HEK293 (cell line): Measurements from ENCODE around the gene EXOC3L2.

Experiments
- MEIS1 ChIP-seq: sonication (generic); formaldehyde crosslinking; IDR thresholded peaks from 2 replicates; pipeline ENCODE4 v1.8.1; 2022; ENCODE audit warnings: missing genetic modification reagents, mild to moderate bottlenecking, borderline replicate concordance
- REST ChIP-seq: fragments of 450-650 bp; formaldehyde crosslinking; IDR thresholded peaks from 2 replicates; pipeline ENCODE4 v1.5.1; 2016; ENCODE audit warnings: missing biosample characterization, missing genetic modification characterization
- SETDB1 ChIP-seq: IDR thresholded peaks from one replicate; pipeline ENCODE4 v1.6.1; 2017; ENCODE audit warnings: mild to moderate bottlenecking, low read length, moderate library complexity, mixed read lengths; ENCODE audit not compliant: insufficient read length
- SP2 ChIP-seq: fragments of 450-650 bp; formaldehyde crosslinking; IDR thresholded peaks from 2 replicates; pipeline ENCODE4 v1.5.1; 2016; ENCODE audit warnings: missing biosample characterization, missing genetic modification characterization
- WT1 ChIP-seq: fragments of 450-650 bp; formaldehyde crosslinking; IDR thresholded peaks from 2 replicates; pipeline ENCODE4 v1.5.1; 2016; ENCODE audit warnings: missing biosample characterization, missing genetic modification characterization
- YY1 ChIP-seq: fragments of 450-650 bp; formaldehyde crosslinking; IDR thresholded peaks from 2 replicates; pipeline ENCODE4 v1.5.1; 2018; ENCODE audit warnings: missing biosample characterization, missing genetic modification characterization
- ZBTB1 ChIP-seq: fragments of 450-650 bp; formaldehyde crosslinking; IDR thresholded peaks from 2 replicates; pipeline ENCODE4 v1.5.1; 2016; ENCODE audit warnings: missing biosample characterization, missing genetic modification characterization
- ZBTB20 ChIP-seq: fragments of 450-650 bp; formaldehyde crosslinking; IDR thresholded peaks from 2 replicates; pipeline ENCODE4 v1.5.1; 2016; ENCODE audit warnings: missing biosample characterization, missing genetic modification characterization
- ZNF112 ChIP-seq: fragments of 450-650 bp; formaldehyde crosslinking; IDR thresholded peaks from 2 replicates; pipeline ENCODE4 v1.5.0; 2017; ENCODE audit warnings: missing biosample characterization, missing genetic modification characterization
- ZNF114 ChIP-seq: fragments of 450-650 bp; formaldehyde crosslinking; IDR thresholded peaks from 2 replicates; pipeline ENCODE4 v1.5.0; 2017; ENCODE audit warnings: missing biosample characterization, missing genetic modification characterization
- ZNF302 ChIP-seq: fragments of 450-650 bp; formaldehyde crosslinking; IDR thresholded peaks from 2 replicates; pipeline ENCODE4 v1.5.1; 2016; ENCODE audit warnings: missing biosample characterization, missing genetic modification characterization, low read depth
- ZNF473 ChIP-seq: fragments of 450-650 bp; formaldehyde crosslinking; IDR thresholded peaks from 2 replicates; pipeline ENCODE4 v1.5.1; 2017; ENCODE audit warnings: missing biosample characterization, missing genetic modification characterization
- TF ChIP-seq, protein P1 (sequence below): fragments of 450-650 bp; formaldehyde crosslinking; IDR thresholded peaks from 2 replicates; pipeline ENCODE4 v1.5.1; 2016; ENCODE audit warnings: missing biosample characterization, missing genetic modification characterization
- TF ChIP-seq, protein P2 (sequence below): fragments of 450-650 bp; IDR thresholded peaks from 2 replicates; pipeline ENCODE4 v1.5.1; 2018; ENCODE audit warnings: missing biosample characterization, missing genetic modification characterization

DNA sequence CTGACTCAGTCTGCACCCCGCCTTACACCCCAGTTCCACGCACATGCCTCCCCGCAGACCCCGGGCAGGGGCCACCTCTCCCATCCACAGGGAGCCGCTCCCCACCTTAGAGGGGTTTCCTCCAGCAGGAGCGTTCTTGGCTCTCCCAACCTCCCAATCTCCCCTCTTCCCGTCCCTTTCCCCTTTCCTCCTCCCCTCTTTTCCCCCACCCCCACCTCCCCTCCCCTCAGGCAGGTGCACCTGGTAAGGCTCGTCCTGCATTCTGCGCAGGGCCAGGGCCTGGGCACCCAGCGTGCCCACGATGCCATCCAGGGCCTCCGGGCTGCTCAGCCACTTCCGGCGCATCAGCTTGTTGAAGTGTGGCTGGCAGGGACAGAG, 27.3 kb downstream of the EXOC3L2 start:
- TF ChIP-seq WT1 (tag by site-specific recombination) = no peak
- TF ChIP-seq, protein P1, sequence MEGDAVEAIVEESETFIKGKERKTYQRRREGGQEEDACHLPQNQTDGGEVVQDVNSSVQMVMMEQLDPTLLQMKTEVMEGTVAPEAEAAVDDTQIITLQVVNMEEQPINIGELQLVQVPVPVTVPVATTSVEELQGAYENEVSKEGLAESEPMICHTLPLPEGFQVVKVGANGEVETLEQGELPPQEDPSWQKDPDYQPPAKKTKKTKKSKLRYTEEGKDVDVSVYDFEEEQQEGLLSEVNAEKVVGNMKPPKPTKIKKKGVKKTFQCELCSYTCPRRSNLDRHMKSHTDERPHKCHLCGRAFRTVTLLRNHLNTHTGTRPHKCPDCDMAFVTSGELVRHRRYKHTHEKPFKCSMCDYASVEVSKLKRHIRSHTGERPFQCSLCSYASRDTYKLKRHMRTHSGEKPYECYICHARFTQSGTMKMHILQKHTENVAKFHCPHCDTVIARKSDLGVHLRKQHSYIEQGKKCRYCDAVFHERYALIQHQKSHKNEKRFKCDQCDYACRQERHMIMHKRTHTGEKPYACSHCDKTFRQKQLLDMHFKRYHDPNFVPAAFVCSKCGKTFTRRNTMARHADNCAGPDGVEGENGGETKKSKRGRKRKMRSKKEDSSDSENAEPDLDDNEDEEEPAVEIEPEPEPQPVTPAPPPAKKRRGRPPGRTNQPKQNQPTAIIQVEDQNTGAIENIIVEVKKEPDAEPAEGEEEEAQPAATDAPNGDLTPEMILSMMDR (tag by site-specific recombination) = no peak
- no peak for TF ChIP-seq REST (tag by site-specific recombination)
- no peak for TF ChIP-seq YY1 (tag by site-specific recombination)
- TF ChIP-seq ZBTB1 = no peak
- no peak for TF ChIP-seq MEIS1 (CRISPR knock-in tag)
- TF ChIP-seq ZNF112 (tag by site-specific recombination) = no peak
- TF ChIP-seq SETDB1 = no peak
- no peak for TF ChIP-seq ZNF302
- TF ChIP-seq ZNF473 (tag by site-specific recombination) = no peak
- TF ChIP-seq SP2 (tag by site-specific recombination) = no peak
- no peak for TF ChIP-seq ZNF114 (tag by site-specific recombination)
- TF ChIP-seq, protein P2, sequence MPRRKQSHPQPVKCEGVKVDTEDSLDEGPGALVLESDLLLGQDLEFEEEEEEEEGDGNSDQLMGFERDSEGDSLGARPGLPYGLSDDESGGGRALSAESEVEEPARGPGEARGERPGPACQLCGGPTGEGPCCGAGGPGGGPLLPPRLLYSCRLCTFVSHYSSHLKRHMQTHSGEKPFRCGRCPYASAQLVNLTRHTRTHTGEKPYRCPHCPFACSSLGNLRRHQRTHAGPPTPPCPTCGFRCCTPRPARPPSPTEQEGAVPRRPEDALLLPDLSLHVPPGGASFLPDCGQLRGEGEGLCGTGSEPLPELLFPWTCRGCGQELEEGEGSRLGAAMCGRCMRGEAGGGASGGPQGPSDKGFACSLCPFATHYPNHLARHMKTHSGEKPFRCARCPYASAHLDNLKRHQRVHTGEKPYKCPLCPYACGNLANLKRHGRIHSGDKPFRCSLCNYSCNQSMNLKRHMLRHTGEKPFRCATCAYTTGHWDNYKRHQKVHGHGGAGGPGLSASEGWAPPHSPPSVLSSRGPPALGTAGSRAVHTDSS (tag by site-specific recombination) = no peak
- no peak for TF ChIP-seq ZBTB20 (tag by site-specific recombination)
